ENCODE data around the gene FAR2. TPM values are rescaled to one million over a fixed set of nuclear protein-coding genes. Genes with fewer than 3 reads are reported as not detected.

Gene FAR2
- total and polyA plus RNA-seq, 7 donors: 0.75 to 1.9 (median 1.6) TPM

DNA sequence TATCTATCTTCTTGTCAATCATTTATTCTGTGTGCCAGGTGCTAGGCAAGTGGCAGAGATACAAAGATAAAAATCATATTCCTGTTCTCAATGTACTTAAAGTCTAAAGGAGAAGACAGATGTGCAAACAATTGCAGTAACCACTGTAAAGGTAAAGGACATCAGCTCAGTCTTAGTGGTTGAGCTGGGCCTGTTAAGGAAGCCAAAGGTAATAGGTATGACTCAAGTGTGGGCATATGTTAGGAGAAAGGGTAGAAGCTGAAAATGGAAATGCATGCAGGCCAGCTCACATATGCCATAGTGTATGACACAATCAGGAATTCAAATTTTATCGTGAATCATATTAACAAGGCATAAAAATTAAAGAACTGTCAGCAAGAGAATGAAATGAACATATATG lies 49.8 kb downstream of the FAR2 start:
- no peaks in the 10 kb centered on the region for H3K4me1 ChIP-seq
- DNase-seq (no peak), ATAC-seq (no peak)
- intact Hi-C loops (cut with DNase I): no loop called here
- no peaks in the 10 kb centered on the region for H3K27me3 ChIP-seq (ENCODE audit: insufficient read depth in 3 of 3, low read length in 2 of 3)
- H3K27ac ChIP-seq: no peak overlapping the region
- 93 to 100% (median 94%) methylated on average over 1 of the region's 1 CpG for WGBS, 3 donors
- no peaks in the 10 kb centered on the region for H3K9me3 ChIP-seq
- no peaks in the 10 kb centered on the region for H3K36me3 ChIP-seq (ENCODE audit: insufficient read depth in 1 of 2, low read depth in 1 of 2)
- no peak overlapping the region for H3K4me3 ChIP-seq
- TF ChIP-seq, protein P1, sequence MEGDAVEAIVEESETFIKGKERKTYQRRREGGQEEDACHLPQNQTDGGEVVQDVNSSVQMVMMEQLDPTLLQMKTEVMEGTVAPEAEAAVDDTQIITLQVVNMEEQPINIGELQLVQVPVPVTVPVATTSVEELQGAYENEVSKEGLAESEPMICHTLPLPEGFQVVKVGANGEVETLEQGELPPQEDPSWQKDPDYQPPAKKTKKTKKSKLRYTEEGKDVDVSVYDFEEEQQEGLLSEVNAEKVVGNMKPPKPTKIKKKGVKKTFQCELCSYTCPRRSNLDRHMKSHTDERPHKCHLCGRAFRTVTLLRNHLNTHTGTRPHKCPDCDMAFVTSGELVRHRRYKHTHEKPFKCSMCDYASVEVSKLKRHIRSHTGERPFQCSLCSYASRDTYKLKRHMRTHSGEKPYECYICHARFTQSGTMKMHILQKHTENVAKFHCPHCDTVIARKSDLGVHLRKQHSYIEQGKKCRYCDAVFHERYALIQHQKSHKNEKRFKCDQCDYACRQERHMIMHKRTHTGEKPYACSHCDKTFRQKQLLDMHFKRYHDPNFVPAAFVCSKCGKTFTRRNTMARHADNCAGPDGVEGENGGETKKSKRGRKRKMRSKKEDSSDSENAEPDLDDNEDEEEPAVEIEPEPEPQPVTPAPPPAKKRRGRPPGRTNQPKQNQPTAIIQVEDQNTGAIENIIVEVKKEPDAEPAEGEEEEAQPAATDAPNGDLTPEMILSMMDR (IDR thresholded peaks at IDR 0.05): no peak

DNA sequence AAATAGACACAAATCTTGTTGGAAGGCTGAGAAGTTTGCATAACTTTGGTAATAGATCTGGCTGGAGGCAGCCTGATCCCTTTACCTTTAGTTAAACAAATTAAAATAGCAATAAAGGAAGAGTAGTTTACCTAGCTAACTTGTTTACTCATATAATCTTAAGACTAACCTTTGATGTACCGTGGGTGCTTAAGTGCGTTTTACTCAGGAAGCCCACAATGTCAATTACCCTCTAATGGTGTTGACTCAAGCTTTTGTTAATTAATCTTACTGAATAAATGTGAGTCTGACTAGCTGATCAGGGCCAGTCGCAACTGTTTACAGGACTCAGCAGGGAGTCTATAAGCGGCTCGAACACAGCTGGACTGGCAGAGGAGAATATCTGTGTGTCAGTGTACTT lies 51.5 kb downstream of the FAR2 start:
- TF ChIP-seq, protein P1 (IDR thresholded peaks at IDR 0.05): no peak
- 55 to 66% (median 57%) methylated on average over 5 of the region's 5 CpGs for WGBS, 3 donors
- Histone ChIP-seq H3K4me3 (no peak overlapping the region), H3K4me1 (no peaks in the 10 kb centered on the region), H3K27ac (no peak overlapping the region), H3K27me3 (ENCODE audit: insufficient read depth in 3 of 3, low read length in 2 of 3) (no peaks in the 10 kb centered on the region), H3K36me3 (ENCODE audit: insufficient read depth in 1 of 2, low read depth in 1 of 2) (no peaks in the 10 kb centered on the region), H3K9me3 (no peaks in the 10 kb centered on the region)
- intact Hi-C loops (cut with DNase I): no loop called here
- DNase-seq: no peak
- ATAC-seq: no peak

DNA sequence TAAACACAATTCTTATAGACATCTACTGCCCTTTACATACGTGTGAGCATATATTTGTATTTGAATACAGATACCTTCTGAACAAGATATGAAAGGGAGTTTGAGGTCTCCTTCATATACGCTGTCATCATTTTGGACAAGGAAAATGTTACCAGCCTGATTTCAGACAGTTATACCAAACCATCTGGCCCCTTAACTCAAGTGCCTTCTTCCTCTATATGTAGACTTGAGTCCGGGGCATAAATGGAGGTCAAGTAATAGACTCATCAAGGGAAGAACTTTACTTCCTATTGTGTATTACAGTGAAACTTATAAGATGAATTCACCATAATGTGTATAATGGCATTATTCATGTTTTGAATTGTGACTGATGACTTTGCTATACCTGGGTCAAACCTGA lies 52.2 kb downstream of the FAR2 start:
- intact Hi-C loops (cut with DNase I): no loop called here
- Histone ChIP-seq H3K4me3 (no peak overlapping the region), H3K27me3 (ENCODE audit: insufficient read depth in 3 of 3, low read length in 2 of 3) (no peaks in the 10 kb centered on the region), H3K27ac (no peak overlapping the region), H3K9me3 (no peaks in the 10 kb centered on the region), H3K36me3 (ENCODE audit: insufficient read depth in 1 of 2, low read depth in 1 of 2) (no peaks in the 10 kb centered on the region), H3K4me1 (no peaks in the 10 kb centered on the region)
- no peak for DNase-seq
- TF ChIP-seq, protein P1 (IDR thresholded peaks at IDR 0.05): no peak
- ATAC-seq: no peak
- 64 to 94% (median 78%) methylated on average over 3 of the region's 3 CpGs for WGBS, 3 donors

GRCh38 chr12:29201746-29202145 lies 52.7 kb downstream of the FAR2 start:
- no peak for DNase-seq
- Histone ChIP-seq H3K36me3 (ENCODE audit: insufficient read depth in 1 of 2, low read depth in 1 of 2) (no peaks in the 10 kb centered on the region), H3K9me3 (no peaks in the 10 kb centered on the region), H3K27me3 (ENCODE audit: insufficient read depth in 3 of 3, low read length in 2 of 3) (no peaks in the 10 kb centered on the region), H3K4me1 (no peaks in the 10 kb centered on the region), H3K27ac (no peak overlapping the region), H3K4me3 (no peak overlapping the region)
- TF ChIP-seq, protein P1 (IDR thresholded peaks at IDR 0.05): no peak
- ATAC-seq: no peak
- intact Hi-C loops (cut with DNase I): no loop called here
- 72 to 79% (median 75%) methylated on average over 2 of the region's 2 CpGs for WGBS, 3 donors

DNA sequence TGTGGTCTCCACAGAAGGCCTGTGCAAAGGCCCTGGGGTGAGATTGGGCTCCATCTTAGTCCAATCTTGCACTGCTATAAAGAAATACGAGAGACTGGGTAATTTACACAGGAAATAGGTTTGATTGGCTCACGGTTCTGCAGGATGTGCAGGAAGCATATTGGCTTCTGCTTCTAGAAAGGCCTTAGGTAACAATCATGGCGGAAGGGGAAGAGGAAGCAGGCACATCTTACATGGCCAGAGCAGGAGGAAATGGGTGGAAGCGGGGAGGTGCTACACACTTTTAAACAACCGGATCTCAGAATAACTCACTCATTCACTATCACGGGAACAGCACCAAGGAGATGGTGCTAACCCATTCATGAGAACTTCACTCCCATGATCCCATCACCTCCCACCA lies 55.4 kb downstream of the FAR2 start:
- 84 to 90% (median 85%) methylated on average over 6 of the region's 6 CpGs for WGBS, 3 donors
- no peak for DNase-seq
- intact Hi-C loops (cut with DNase I): no loop called here
- TF ChIP-seq, protein P1 (IDR thresholded peaks at IDR 0.05): no peak
- Histone ChIP-seq H3K4me3 (no peak overlapping the region), H3K27me3 (ENCODE audit: insufficient read depth in 3 of 3, low read length in 2 of 3) (no peaks in the 10 kb centered on the region), H3K36me3 (ENCODE audit: insufficient read depth in 1 of 2, low read depth in 1 of 2) (no peaks in the 10 kb centered on the region), H3K9me3 (no peaks in the 10 kb centered on the region), H3K27ac (no peak overlapping the region), H3K4me1 (no peaks in the 10 kb centered on the region)
- ATAC-seq: no peak

Measured in psoas muscle (tissue), 8 donors.